Hematopoietic multipotent progenitor cell treated with erythropoietin and hydrocortisone succinate and interleukin-3 and kit ligand, for 6 days (in vitro differentiated cells): ENCODE measurements around the gene CSAD.

Experiments used
- DNase-seq: peaks from one replicate; pipeline ENCODE4 v3.0.0-alpha.2; 2015

CSAD gene, protein sequence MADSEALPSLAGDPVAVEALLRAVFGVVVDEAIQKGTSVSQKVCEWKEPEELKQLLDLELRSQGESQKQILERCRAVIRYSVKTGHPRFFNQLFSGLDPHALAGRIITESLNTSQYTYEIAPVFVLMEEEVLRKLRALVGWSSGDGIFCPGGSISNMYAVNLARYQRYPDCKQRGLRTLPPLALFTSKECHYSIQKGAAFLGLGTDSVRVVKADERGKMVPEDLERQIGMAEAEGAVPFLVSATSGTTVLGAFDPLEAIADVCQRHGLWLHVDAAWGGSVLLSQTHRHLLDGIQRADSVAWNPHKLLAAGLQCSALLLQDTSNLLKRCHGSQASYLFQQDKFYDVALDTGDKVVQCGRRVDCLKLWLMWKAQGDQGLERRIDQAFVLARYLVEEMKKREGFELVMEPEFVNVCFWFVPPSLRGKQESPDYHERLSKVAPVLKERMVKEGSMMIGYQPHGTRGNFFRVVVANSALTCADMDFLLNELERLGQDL

DNA sequence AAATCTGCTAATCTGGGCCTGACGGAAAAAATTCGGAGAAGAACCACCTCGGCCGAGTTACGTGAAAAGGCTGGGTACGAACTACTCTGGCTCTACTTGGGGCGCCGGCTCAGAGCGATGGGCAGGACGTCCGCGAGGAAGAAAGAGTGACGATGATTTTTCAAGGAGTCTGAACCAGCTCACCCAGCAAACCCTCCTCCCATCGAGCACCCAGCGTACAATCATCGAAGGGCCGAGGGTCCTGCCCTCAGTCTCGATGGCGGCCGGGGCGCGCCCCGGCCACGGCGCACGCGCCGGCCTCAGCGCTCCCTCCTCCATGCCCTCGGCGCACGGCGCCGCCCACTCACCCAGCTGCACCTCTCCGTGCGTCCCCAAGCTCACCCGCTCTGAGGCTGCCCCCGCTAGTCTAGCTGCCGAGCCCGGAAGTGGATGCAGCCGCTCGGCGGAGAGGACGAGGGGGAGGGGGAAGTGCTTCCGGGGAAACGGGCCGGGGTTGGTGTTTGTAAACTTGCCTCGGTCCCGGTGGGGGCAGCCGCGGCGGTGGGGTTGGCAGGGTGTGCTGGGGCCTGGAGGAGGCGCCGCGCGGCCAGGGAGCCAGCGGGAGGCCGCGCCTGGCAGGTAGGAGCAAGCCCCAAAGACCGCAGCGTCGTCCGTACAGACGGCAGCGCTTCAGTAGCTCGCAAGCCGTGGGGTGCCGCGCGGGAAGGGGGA, at the start of gene CSAD, which contains the start of gene ZNF740:
CSAD (minus strand) TSS at position 706 of the 711 bp plus-strand sequence. CDS start 7,455 bp downstream, outside the sequence.
ZNF740 (plus strand) TSS at position 503 of the 711 bp plus-strand sequence. CDS start 1,262 bp downstream, outside the sequence.
- DNase-seq, result peak; percentile 98

- no peak for DNase-seq
Observed at GRCh38 chr12:53230108-53230845, 49.6 kb upstream of the CSAD start.

GRCh38 chr12:53229454-53229853, 48.7 kb upstream of the CSAD start:
- DNase-seq, result no peak

GRCh38 chr12:53227836-53228235, 47.1 kb upstream of the CSAD start:
- no peak for DNase-seq

DNA sequence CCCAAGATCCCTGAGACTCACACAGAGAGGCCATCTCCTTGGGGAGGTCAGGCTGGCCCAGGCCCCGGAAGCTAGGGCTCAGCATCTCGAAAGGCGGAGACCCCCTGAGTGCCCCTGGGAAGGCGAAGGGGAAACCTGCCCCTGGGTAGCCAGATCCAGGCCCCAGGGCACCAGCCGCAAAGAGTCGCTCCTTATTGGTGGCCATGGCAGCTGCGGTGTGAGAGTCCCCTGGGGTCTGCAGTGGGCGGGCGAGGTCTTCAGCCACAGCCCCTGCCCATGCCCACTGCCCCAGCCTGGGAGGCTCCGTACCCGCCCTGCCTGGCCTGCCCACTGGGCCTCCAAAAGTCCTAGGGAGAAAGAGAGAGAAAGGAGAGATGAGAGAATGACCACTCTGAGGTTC, 46.6 kb upstream of the CSAD start:
- no peak for DNase-seq

GRCh38 chr12:53226815-53227214, 46.1 kb upstream of the CSAD start:
- no peak for DNase-seq

- DNase-seq, result no peak
Observed at GRCh38 chr12:53225635-53226424, 45.1 kb upstream of the CSAD start.

GRCh38 chr12:53224897-53225634, 44.3 kb upstream of the CSAD start:
- DNase-seq, result no peak

DNA sequence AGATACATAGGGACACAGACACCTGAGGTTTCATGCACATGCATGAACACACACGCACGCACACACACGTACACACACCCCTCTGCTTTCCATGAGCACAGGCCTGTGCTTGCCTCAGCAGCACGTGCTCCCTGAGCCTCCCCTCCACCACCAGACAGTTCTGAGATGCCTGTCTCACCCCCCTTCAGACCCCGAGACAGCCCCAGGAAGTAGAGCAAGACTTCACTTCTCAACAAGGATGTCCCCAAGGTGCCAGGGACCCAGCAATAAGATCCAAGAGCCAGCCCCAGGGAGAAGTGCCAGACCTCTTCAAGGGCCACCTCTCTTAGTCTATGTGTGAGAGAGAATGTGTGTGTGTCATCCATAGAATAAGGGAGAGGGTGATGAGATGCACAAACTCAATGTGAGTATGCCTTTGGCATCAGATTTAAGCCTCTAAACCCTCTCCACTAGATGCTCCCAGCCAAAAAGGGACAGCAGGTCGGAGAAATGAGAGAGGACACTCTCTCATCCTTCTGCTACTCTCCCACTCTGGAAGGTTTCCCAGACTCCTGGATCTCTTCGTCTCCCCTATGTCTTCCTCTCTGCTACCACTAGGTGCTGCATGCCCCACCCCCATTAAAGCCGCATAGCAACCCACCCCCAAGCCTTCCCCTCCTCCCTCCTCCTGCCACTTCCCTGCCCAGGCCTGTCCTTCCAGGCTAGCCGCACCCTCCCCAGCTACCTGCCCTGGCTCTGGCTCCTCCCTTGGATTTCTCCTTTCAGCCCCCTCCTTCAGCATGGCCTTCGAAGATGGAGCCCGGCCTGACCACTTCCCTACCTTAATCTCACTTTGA, 43.6 kb upstream of the CSAD start:
- DNase-seq, result no peak

DNA sequence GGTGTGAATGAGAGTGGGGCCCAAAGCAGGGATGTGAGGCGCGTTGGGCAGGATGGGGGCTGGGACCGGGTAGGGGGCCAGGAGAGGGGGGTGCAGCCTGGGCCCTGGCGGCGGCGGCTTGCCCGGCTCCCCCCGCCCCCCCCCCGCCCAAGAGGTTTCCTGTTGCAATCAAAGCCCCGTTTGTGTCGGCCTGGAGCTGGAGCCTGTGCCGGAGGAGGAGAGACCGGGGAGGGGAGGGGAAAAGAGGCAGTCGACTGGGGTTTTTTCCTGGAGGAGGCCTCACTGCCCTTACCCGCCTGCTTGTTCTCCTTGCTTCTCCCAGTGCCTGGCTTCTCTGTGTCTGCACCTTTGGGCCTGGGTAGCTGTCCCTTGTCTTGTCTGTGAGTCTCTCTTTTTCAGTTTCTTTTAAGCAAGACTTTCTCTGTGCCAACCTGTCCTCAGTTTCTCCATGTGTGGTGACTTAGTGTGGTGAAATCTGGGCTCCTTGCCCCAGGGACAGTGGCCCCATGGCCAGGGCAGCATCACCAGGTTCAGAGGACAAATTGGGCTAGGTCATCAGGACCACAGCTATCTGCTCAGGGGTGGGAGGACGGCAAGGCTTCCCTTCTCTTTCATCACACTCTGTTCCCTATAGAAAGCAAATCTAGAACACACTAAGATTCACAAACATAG, 42.8 kb upstream of the CSAD start:
- peak; percentile 37 for DNase-seq

GRCh38 chr12:53222806-53223261, 42.1 kb upstream of the CSAD start:
- no peak for DNase-seq

DNA sequence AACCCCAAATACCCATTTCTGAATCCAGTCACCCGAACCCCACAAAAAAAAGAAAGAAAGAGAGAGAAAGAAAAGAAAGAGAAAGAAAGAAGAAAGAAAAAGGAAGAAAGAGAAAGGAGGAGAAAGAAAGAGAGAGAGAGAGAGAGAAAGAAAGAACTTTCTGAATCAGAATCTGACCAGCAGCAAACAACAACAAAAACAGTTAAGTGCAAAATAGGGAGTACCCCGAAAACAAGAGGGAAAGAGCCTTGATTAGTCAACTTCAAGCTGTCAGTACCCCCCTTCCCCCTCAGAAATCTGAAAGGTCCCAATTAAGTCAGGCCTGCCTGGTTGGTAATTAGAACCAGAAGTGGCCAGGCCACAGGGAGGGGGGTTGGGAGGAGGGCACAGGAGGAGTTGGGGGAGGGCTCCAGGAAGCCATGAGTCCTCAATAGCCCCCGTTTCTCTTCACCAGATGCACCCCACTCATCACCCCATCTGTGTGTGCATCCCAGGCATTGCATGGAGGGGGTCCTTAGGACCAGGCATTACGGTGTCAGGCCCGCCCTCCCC, 41.5 kb upstream of the CSAD start:
- DNase-seq, result peak; percentile 39

DNA sequence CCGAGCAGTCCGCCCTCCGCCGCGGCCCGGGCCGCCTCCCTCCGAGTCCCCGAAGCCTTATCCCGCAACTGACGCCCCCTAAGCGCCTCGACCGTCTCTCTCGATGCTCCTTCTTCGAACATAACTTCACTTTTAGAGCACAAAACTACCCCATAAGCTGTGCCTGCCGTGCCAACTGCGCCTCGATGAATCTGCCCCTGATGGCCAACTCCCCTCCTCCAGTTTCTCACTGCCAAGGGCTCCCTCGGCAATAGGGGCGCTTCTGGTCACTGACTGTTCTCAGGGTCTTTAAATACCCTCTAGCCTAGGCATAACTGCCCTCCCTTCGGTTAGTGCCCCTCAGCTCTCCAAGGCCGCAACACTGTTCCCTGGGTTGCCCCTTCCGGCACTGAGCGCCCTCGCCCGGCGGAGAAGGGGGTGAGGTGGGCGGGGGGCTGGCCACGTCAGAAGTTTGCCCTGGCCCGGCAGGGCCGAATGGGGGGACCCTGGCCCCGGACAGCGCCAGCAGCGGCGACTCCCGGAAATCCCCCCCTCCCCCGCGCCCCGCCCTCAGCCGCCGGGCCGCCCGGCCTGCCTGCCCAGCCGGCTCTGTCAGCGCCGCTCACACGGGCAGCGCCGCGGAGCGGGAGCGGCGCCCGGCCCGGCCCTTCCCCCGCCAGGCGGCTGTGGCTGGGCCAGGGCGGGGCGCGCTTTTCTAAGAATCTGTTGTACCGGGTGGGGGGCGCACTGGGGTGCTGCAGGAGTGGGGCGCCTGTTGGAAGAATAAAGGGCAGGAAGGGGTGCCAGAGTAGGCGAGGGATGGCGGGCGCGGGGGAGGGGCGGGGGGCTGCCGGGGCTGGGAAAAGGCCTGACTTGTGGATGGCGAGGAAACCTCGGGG, 40.7 kb upstream of the CSAD start:
- peak; percentile 76 for DNase-seq

- DNase-seq, result peak; percentile 92
Observed at GRCh38 chr12:53220694-53221202, 40.0 kb upstream of the CSAD start.

GRCh38 chr12:53219956-53220693, 39.4 kb upstream of the CSAD start:
- peak; percentile 93 for DNase-seq

DNA sequence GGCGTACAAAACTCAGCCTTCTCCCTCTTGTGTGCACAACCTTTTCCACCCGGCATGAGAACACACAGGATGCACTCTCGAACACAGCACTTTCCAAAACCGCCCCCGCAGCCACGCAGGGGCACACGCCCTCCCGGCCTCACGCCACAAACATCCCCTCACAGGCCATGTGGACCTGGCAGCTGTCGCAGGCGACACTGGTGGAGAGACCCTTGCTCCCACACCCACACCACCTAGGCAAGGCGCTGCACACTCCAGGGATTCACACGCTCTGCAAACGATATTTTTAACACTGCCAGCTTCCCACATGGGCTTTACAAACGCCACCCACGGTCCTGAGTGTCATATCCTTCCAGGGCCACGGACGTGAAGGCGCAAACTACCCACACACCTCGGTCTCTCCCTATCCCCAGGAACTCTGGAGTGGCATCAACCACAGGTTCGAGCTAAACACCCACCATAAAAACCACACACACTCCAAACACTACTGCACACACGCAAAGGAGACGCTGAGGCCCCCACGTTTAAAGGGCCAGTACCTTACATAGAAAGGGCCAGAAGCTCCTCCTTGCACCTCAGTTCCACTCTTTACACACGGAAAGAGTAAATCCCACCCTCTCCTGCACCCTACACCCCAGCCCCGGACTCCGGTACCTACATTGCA, 38.7 kb upstream of the CSAD start:
- DNase-seq, result peak; percentile 75
